ENCODE results near the gene THSD4. TPM values are rescaled to one million over a fixed set of nuclear protein-coding genes. Genes with fewer than 3 reads are reported as not detected.

The THSD4 gene
- total and polyA plus RNA-seq, 2 of the 8 experiments (the other 6 are each of a cell fraction or from before 2014, with no cell fraction given), result 2.5 to 6.2 TPM

DNA sequence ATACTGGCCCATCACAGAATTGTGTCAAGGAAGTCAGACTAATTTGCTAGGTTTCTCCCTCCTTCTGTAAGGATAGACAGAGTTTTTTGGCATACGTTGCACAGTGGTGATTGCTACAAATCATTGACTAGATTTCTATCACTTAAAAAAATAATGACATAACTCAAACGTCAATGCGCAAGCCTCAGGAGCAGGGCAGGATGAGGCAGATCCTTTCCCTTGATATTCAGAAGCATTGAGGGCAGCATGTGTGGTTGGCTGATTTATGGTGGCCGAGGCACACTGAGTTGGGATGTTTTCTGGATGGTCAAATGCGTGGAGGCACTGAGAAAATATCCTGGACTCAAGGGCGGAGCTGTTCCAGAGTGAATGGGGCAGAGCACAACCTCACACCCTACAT lies 14.4 kb downstream of the THSD4 start (continued):
- TF ChIP-seq, protein P1, sequence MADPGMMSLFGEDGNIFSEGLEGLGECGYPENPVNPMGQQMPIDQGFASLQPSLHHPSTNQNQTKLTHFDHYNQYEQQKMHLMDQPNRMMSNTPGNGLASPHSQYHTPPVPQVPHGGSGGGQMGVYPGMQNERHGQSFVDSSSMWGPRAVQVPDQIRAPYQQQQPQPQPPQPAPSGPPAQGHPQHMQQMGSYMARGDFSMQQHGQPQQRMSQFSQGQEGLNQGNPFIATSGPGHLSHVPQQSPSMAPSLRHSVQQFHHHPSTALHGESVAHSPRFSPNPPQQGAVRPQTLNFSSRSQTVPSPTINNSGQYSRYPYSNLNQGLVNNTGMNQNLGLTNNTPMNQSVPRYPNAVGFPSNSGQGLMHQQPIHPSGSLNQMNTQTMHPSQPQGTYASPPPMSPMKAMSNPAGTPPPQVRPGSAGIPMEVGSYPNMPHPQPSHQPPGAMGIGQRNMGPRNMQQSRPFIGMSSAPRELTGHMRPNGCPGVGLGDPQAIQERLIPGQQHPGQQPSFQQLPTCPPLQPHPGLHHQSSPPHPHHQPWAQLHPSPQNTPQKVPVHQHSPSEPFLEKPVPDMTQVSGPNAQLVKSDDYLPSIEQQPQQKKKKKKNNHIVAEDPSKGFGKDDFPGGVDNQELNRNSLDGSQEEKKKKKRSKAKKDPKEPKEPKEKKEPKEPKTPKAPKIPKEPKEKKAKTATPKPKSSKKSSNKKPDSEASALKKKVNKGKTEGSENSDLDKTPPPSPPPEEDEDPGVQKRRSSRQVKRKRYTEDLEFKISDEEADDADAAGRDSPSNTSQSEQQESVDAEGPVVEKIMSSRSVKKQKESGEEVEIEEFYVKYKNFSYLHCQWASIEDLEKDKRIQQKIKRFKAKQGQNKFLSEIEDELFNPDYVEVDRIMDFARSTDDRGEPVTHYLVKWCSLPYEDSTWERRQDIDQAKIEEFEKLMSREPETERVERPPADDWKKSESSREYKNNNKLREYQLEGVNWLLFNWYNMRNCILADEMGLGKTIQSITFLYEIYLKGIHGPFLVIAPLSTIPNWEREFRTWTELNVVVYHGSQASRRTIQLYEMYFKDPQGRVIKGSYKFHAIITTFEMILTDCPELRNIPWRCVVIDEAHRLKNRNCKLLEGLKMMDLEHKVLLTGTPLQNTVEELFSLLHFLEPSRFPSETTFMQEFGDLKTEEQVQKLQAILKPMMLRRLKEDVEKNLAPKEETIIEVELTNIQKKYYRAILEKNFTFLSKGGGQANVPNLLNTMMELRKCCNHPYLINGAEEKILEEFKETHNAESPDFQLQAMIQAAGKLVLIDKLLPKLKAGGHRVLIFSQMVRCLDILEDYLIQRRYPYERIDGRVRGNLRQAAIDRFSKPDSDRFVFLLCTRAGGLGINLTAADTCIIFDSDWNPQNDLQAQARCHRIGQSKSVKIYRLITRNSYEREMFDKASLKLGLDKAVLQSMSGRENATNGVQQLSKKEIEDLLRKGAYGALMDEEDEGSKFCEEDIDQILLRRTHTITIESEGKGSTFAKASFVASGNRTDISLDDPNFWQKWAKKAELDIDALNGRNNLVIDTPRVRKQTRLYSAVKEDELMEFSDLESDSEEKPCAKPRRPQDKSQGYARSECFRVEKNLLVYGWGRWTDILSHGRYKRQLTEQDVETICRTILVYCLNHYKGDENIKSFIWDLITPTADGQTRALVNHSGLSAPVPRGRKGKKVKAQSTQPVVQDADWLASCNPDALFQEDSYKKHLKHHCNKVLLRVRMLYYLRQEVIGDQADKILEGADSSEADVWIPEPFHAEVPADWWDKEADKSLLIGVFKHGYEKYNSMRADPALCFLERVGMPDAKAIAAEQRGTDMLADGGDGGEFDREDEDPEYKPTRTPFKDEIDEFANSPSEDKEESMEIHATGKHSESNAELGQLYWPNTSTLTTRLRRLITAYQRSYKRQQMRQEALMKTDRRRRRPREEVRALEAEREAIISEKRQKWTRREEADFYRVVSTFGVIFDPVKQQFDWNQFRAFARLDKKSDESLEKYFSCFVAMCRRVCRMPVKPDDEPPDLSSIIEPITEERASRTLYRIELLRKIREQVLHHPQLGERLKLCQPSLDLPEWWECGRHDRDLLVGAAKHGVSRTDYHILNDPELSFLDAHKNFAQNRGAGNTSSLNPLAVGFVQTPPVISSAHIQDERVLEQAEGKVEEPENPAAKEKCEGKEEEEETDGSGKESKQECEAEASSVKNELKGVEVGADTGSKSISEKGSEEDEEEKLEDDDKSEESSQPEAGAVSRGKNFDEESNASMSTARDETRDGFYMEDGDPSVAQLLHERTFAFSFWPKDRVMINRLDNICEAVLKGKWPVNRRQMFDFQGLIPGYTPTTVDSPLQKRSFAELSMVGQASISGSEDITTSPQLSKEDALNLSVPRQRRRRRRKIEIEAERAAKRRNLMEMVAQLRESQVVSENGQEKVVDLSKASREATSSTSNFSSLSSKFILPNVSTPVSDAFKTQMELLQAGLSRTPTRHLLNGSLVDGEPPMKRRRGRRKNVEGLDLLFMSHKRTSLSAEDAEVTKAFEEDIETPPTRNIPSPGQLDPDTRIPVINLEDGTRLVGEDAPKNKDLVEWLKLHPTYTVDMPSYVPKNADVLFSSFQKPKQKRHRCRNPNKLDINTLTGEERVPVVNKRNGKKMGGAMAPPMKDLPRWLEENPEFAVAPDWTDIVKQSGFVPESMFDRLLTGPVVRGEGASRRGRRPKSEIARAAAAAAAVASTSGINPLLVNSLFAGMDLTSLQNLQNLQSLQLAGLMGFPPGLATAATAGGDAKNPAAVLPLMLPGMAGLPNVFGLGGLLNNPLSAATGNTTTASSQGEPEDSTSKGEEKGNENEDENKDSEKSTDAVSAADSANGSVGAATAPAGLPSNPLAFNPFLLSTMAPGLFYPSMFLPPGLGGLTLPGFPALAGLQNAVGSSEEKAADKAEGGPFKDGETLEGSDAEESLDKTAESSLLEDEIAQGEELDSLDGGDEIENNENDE (IDR thresholded peaks at IDR 0.05; ENCODE audit: insufficient replicate concordance, low read length), result no peak
- TF ChIP-seq RBBP5 (IDR thresholded peaks at IDR 0.05; ENCODE audit: borderline replicate concordance, low read depth, low read length), result no peak
- TF ChIP-seq SAP30 (IDR thresholded peaks at IDR 0.05; ENCODE audit: insufficient read depth, insufficient replicate concordance, low read length), result no peak
- TF ChIP-seq GTF2F1 (IDR thresholded peaks at IDR 0.05; ENCODE audit: borderline replicate concordance, low read depth, low read length), result no peak
- no peak for TF ChIP-seq ASH2L (IDR thresholded peaks at IDR 0.05; ENCODE audit: low read length)
- TF ChIP-seq TAF7 (optimal IDR thresholded peaks at IDR 0.05; ENCODE audit: borderline replicate concordance, low read depth, low read length), result no peak

Measured in H1 (cell line).